Peyer's patch (tissue), 4 donors: ENCODE results near the gene COG2. TPM values are rescaled to one million over a fixed set of nuclear protein-coding genes. Genes with fewer than 3 reads are reported as not detected.

Source experiments
- DNase-seq, 3 donors: peaks; one replicate each; pipeline ENCODE4 v3.0.0-alpha.2; 2017 to 2019
- H3K27ac ChIP-seq, 4 donors: fragments of 200-600 bp; sonication (generic); one replicate each; pipeline ENCODE4 v1.5.1; 2016 to 2019
- H3K27me3 ChIP-seq, 2 donors: fragments of 200-600 bp; sonication (generic); one replicate each; pipeline ENCODE4 v1.5.1; 2019
- H3K36me3 ChIP-seq, 3 donors: fragments of 200-600 bp; sonication (generic); one replicate each; pipeline ENCODE4 v1.5.1; 2016 to 2019
- H3K4me1 ChIP-seq, 4 donors: fragments of 200-600 bp; sonication (generic); one replicate each; pipeline ENCODE4 v1.5.1; 2016 to 2019
- H3K4me3 ChIP-seq, 4 donors: fragments of 200-600 bp; sonication (generic); 1 replicate in 3 of 4; 2 replicates in 1 of 4; pipeline ENCODE4 v1.5.1; 2016 to 2019; ENCODE audit warnings: mild to moderate bottlenecking in 1 of 4
- H3K9me3 ChIP-seq, 4 donors: fragments of 200-600 bp; sonication (generic); one replicate each; pipeline ENCODE4 v1.5.1; 2016 to 2019; ENCODE audit warnings: mild to moderate bottlenecking in 1 of 4
- POLR2A ChIP-seq, 2 donors: fragments of 450-650 bp; IDR thresholded peaks; one replicate each; pipeline ENCODE4 v1.5.1; 2017; ENCODE audit warnings: antibody characterized with exemption in 2 of 2, mild to moderate bottlenecking in 2 of 2, moderate library complexity in 2 of 2
- total RNA-seq, 4 donors: library from RNA; depleted of rRNA; stranded (reverse); fragments of >200 nt; gene quantifications; one replicate each; pipeline ENCODE4 v1.1.0, GENCODE V29; 2016
- TF ChIP-seq, protein P1 (sequence below), 6 experiments: fragments of 450-650 bp in 4 of 6; fragments of 200-600 bp in 2 of 6; sonication (generic) in 1 of 6; IDR thresholded peaks; one replicate each; pipeline ENCODE4 v1.5.1; 2017 to 2019; ENCODE audit warnings: antibody characterized with exemption in 6 of 6, mild to moderate bottlenecking in 3 of 6, moderate library complexity in 1 of 6

The COG2 gene
- total RNA-seq, 4 donors from 2014 or later, result 30.5 to 43.9 (median 40.0) TPM

DNA sequence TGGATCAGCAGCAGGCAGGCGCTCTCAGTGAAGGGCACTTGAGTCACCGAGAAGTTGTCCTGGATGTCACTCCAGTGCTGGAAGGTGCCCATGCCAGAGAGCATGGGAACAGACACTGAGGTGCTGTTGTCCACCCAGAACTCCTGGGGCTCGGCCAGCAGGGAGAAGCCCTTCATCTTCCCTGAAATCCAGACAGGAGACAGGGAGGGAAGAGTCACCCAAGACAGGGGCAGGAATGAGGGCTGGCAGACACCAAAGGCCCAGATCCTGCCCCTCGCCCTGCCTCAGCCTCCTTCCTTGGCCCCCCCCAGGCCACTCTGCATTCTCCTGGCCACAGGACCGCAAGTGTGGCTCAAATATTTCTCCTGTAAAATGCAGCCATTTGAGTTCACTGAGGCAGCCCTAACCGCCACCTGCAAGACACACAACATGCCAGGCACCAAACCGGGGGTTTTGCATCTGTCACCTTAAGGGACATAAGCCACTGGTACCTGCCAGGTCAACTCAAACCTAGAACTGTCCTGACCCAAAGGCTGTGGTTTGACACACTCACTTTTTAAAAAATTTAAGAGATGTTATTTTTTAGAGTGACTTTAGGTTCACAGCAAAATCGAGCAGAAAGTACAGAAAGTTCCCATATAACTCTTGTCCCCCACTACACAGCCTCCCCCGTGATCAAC is 63.9 kb downstream of the COG2 start:
- no peak overlapping the region for H3K27ac ChIP-seq

DNA sequence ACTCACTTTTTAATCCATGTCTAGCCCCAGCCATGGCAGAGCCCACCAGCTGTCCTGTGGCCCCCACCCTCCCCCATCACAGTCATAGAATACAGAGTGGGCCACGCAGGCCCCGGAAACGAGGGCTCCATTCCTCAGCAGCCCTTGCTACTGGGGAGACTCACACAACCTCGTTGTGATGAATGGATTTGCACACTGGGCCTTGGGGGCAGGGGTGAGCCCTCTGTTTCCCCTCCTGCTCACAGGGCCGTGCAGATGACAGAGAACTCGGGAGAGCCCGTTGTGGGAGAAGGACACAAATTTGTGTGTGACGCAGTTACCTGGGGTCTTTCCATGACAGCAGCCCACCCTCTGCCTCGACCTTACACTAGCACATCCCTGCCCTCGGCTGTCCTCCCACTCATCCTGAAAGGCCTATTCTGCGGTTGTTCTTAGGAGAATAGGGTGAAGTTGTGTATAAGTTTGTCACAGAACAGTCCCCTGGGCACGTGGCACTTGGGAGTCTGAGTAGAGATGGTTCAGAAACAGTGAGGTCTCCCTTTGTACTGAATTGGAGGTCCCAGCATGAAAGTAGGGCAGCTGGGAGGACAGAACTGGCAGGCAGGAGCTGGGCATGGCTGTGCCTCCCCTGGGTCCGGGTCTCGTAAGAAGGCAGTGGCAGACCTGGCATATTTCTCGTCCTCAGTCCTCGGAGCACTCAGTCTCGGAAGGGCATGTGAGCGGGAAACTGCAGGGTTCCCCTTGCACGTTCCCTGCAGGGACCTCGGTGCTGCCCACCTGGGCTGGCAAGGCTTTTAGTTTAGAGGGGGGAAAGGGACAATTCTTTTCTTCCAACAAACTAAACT is 64.8 kb downstream of the COG2 start:
- Histone ChIP-seq H3K27me3 (no peaks in the 10 kb centered on the region), H3K4me3 (no peak overlapping the region), H3K27ac (no peak overlapping the region), H3K36me3 (no peaks in the 10 kb centered on the region), H3K4me1 (peaks cover 0 to 10% (median 0%) of the 10 kb centered on the region in 4 donors), H3K9me3 (no peaks in the 10 kb centered on the region)
- DNase-seq, result no peak
- TF ChIP-seq, protein P1, sequence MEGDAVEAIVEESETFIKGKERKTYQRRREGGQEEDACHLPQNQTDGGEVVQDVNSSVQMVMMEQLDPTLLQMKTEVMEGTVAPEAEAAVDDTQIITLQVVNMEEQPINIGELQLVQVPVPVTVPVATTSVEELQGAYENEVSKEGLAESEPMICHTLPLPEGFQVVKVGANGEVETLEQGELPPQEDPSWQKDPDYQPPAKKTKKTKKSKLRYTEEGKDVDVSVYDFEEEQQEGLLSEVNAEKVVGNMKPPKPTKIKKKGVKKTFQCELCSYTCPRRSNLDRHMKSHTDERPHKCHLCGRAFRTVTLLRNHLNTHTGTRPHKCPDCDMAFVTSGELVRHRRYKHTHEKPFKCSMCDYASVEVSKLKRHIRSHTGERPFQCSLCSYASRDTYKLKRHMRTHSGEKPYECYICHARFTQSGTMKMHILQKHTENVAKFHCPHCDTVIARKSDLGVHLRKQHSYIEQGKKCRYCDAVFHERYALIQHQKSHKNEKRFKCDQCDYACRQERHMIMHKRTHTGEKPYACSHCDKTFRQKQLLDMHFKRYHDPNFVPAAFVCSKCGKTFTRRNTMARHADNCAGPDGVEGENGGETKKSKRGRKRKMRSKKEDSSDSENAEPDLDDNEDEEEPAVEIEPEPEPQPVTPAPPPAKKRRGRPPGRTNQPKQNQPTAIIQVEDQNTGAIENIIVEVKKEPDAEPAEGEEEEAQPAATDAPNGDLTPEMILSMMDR (IDR thresholded peaks at IDR 0.05), result no peak
- no peak for TF ChIP-seq POLR2A (IDR thresholded peaks at IDR 0.05)

More for the DNA sequence above, 63.9 kb downstream of the COG2 start:
- H3K9me3 ChIP-seq, result no peaks in the 10 kb centered on the region
- no peaks in the 10 kb centered on the region for H3K36me3 ChIP-seq
- peaks cover 0 to 10% (median 0%) of the 10 kb centered on the region in 4 donors for H3K4me1 ChIP-seq
- no peak for TF ChIP-seq POLR2A (IDR thresholded peaks at IDR 0.05)
- TF ChIP-seq, protein P1 (IDR thresholded peaks at IDR 0.05), result no peak
- H3K4me3 ChIP-seq, result no peak overlapping the region
- no peaks in the 10 kb centered on the region for H3K27me3 ChIP-seq
- DNase-seq, result no peak

DNA sequence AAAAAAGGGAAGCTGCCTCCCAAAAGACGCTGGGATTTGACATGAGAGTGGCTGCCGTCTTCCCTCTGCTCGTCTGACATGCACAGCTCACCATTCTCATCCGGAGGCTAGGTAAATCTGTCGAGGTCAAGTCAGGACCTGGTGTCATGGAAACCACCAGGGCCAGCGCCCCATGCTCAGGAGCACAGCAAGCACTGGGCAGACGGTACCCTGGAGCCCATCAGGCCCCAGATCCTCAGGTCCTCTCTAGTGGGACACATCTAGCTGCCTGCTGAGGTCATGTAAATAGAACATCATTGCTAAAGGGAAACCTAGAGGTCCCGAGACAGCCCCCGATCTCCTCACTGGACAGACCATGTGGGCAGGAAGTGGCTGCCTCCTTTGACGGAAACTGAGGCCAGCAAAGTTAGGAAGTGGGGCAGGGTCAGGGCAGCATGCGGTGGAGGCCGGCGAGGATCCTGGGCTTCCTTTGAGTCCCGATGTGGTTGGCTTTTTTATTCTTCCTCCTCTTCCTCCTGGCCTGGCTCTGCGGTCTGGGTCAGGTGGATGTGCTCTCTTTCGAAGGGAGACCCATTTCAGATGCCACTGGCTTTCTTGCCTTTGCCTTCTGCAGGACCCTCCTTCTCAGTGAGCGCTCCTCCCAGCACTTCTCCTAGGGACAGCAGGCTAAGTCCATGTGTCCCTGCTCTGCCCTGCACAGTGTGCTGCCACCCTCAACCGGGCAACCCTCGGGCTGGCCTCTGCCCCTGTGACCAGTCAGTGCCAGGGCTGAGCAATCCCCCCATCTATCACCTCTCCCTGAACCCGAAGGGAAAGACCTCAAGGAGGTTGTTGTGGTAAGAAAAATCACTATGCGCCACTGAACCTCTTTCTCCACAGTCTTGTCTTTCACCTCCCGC is 65.7 kb downstream of the COG2 start:
- H3K27ac ChIP-seq, result peak overlapping the region in 3 of 4 donors; percentile 24 to 87 (median 72)

DNA sequence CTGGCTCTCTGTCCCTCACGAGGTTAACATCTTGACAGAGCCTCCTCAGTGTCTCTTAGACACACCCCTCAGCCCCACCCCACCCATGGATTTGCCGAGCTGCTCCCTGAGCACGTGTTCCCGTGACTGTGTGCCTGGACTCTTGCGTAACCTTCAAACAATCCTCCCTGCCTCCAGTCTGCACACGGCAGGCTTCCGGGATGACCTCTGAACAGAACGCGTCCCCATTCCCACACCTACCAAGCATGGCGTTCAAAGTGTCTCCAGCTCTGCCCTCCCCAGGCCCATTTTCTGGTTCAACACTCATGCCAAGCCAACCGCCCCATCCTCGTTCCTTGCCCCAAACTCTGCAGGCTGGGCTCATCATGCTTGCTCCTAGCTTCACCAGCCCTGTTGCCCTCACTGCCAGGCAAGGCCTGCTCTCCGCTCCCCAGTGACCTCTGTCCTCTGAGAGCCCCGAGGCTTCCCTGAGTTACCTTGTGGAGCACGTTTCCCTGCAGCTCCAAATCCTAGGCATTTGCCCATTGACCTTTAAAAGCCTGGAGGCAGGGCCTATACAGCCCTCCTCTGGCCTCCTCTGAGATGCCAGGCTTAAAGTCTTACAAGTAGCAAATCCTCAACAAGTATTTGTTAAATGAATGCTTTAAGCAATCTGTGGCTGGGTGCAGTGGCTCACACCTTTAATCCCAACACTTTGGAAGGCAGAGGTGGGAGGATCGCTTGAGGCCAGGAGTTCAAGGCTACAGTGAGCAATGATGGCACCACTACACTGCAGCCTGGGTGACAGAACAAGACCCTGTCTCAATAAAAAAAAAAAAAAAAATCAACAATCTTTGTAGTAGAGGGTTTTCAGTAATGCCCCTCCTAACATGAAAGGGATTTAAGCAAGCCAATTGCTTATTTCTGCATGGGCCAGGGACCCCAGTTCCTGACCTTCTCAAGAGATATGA is 66.6 kb downstream of the COG2 start:
- Histone ChIP-seq H3K27me3 (no peaks in the 10 kb centered on the region), H3K4me3 (no peak overlapping the region), H3K9me3 (no peaks in the 10 kb centered on the region), H3K27ac (peak overlapping the region in 3 of 4 donors; percentile 36 to 87 (median 72)), H3K4me1 (peaks cover 0 to 15% (median 0%) of the 10 kb centered on the region in 4 donors), H3K36me3 (no peaks in the 10 kb centered on the region)
- no peak for TF ChIP-seq POLR2A (IDR thresholded peaks at IDR 0.05)
- TF ChIP-seq, protein P1 (IDR thresholded peaks at IDR 0.05), result no peak
- DNase-seq, result peak in 2 of 3 donors; percentile 92 to 93

More for the DNA sequence above, 65.7 kb downstream of the COG2 start:
- no peak for TF ChIP-seq POLR2A (IDR thresholded peaks at IDR 0.05)
- TF ChIP-seq, protein P1 (IDR thresholded peaks at IDR 0.05), result no peak
- H3K4me1 ChIP-seq, result peaks cover 0 to 10% (median 0%) of the 10 kb centered on the region in 4 donors
- no peaks in the 10 kb centered on the region for H3K36me3 ChIP-seq
- no peaks in the 10 kb centered on the region for H3K27me3 ChIP-seq
- no peaks in the 10 kb centered on the region for H3K9me3 ChIP-seq
- no peak overlapping the region for H3K4me3 ChIP-seq
- no peak for DNase-seq
